Stimulated activated CD4-positive, alpha-beta T cell treated with anti-CD3 and anti-CD28 coated beads, Interleukin-4, amount 100 ng/mL, for 4 hours (primary cell): ENCODE results near the gene TP73.
A peak's percentile ranks its signal among the peaks of the same experiment; 100 is the strongest.

Experiments
- DNase-seq, 2 experiments: peaks; one replicate each; pipeline ENCODE4 v3.0.0-alpha.2; 2020

The TP73 gene

GRCh38 chr1:3634059-3634800, 18.1 kb upstream of the TP73 start:
- no peak for DNase-seq

DNA sequence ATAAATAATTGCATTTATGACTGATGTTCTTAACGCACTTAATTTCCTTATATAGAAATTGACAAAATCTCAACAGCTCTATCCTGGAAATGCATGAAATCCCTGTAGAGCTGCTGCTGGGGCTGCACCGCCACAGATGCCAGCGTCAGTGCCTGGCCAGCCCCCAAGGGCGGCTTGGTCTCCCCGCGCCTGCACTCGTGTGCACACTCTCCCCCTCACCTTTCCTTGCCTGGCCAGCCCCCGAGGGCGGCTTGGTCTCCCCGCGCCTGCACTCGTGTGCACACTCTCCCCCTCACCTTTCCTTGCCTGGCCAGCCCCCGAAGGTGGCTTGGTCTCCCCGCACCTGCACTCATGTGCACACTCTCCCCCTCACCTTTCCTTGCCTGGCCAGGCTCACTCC, 16.2 kb upstream of the TP73 start:
- no peak for DNase-seq

DNA sequence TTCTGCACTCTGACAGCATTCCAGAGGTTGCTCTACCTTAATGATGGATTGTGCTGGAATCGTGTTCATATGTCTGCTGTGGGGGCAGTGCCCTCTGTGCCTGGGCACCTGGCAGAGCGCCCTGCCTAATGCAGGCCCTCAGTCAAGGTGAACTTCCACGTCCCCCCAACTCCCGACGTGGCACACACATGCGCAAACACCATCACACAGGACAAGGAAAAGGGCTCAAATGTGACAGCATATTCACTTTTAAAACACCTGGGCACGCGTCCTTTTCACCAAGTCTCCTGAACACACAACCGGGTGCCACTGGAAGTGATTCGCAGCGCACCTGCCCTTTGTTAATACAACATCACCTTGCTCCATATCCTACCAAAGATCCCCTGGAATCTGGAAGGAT, 15.8 kb upstream of the TP73 start:
- DNase-seq: no peak

GRCh38 chr1:3638027-3638426, 14.3 kb upstream of the TP73 start:
- no peak for DNase-seq

GRCh38 chr1:3638676-3639075, 13.6 kb upstream of the TP73 start:
- no peak for DNase-seq

DNA sequence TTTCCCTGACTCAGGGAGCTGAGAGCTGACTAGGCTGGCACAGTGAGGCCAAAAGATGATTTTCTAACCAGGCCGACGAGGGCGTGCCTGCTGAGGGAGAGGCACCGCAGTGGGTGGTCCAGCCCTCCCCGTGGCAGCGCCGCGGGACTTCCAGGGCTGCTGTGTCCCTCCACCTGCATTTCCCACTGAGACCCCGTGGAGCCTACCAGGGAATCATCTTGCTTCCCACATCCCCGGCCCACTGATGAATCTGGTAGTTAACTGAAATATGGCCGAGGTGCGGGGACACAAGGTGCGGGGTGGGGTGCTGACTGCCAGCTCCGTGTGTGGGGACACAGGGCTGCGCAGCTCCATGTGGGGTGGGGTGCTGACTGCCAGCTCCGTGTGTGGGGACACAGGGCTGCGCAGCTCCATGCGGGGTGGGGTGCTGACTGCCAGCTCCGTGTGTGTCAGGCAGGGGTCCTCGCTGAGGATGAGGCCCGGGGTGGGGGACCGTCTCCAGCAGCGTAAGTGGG, 12.9 kb upstream of the TP73 start:
- DNase-seq: no peak

- no peak for DNase-seq
These were observed 12.0 kb upstream of the TP73 start for GRCh38 chr1:3640121-3640837.

DNA sequence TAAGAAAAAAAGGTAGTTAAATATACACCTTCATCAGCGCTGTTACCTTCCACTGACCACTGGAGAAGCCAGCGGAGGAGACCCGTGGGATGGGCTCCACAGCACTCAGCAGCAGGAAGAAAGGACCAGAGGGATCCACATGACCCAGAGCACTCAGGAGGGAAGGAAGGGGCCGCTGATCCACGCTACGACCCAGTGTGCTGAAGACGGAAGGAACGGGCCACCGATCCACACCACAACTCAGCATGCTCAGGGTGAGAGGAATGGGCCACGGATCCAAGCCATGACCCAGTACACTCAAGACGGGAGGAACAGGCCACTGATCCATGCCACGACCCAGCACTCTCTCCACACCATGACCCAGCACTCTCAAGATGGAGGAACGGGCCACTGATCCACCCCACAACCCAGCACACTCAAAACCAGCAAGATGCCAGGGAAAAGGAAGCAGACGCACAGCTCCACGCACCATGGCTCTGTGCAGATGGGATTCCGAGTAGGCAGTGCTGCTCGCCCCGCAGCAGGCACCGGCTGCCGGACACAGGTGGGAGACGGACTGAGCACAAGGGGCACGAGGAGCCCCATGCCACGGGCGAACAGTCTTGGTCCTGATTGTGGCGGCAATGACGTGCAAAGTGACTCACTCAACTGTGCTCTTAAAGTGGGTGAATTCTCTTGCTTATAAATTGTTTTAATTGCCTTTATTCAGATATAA, 11.1 kb upstream of the TP73 start:
- DNase-seq: no peak

DNA sequence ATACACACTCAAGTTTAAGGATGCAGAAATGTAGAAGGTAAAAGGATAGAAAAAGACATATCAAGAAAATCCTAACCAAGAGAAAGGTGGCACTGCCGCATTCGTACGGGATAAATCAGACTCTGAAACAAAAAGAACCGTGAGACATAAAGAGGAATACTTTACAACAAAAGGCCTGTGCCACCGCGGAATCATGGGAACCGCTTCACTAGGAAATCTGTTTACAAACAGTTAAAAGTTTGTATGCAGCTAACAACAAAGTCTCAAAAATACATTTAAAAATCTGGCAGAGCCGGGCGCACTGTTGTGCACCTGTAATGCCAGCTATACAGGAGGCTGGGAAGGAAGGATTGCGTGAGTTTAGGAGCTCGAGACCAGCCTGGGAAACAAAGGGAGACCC, 10.5 kb upstream of the TP73 start:
- no peak for DNase-seq

DNA sequence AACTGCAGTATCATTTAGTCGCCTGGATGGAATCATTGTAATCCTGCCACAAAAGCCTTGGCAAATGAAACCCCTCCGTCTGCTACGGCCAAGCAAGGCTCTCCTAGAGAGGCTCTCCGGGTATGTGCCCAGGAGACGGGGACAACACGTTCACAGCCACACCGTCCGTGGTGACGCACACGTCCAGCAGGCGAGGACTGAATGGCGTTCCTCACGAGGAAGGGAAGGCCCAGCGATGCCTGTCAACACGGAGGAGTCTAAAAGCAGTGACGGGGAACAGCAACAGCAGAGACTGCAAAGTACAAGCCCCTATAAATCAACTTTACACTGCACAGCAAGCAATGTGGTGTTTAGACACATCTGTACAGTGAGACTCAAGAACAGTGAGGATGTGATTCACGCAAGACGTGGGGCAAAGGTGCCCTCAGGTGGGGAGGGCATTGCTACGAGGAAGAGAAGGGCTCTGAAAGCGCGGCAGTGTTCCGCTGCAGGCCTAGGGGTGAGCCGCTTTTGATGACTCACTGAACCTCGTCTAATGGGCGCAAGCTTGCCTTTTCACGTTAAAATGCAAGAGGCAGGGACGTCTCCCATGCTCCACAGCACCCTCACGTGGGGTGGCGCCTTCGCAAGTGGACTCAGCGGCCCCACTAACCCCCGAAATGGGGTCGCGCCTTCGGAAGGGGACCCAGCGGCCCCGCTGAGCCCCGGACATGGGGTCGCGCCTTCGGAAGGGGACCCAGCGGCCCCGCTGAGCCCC, 9.2 kb upstream of the TP73 start:
- no peak for DNase-seq

DNA sequence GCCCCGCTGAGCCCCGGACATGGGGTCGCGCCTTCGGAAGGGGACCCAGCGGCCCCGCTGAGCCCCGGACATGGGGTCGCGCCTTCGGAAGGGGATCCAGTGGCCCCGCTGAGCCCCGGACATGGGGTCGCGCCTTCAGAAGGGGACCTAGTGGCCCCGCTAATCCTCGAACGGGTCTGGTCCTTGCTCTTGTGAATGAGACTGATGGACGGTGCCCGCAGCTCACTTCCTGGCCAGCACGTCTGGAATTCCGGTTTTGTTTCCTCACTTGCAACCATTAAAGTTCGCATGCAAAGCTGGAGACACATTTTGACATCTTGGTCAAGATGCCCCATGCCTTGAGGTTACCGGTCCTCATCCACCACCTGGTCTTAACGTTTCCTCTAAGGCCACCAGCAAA, 8.0 kb upstream of the TP73 start:
- no peak for DNase-seq

GRCh38 chr1:3645247-3645646, 7.1 kb upstream of the TP73 start:
- no peak for DNase-seq

GRCh38 chr1:3645666-3646355, 6.5 kb upstream of the TP73 start:
- no peak for DNase-seq

- DNase-seq: no peak
These were observed 5.7 kb upstream of the TP73 start for GRCh38 chr1:3646596-3646995.

DNA sequence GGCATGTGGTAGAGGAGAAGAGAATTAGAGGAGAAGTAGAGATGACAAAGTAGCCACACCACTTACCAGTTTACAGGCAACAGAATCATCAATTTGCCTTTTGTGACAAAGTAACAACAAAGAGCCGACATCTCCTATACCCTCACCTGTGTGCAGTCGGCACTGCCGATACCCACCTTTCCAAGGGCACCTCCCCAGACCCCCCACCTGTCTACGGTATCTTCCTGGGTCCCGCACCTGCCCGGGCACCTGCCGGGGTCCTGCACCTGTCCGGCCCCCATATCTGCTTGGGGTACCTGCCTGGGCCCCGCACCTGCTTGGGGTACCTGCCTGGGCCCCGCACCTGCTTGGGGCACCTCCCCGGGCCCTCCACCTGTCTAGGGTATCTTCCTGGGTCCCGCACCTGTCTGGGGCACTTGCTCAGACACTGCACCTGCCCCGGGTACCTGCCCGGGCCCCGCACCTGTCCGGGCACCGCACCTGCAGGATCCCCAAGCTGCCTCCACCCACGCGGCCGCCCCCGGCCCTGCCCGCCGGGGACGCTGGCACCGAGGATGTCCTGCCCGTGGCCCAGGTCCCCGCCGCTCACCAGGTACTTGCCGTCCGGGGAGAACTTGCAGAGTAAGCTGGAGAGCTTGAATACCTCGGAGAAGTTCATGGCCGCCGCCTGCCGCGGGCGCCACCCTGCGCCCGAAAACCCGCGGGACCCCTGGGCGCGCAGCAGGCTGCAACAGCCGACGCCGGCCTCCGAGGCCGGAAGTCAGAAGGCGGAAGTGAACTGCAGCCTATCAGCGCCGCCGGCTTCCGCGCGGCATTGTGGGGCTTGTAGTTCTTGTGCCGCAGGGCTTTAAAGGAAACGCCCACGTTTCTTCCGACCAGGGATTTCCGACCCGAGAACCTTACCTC, 2.7 kb upstream of the TP73 start, which contains the start of gene WRAP73:
WRAP73 (minus strand) TSS at position 762 of the 906 bp plus-strand sequence; CDS start at position 658, 104 bp downstream.
- DNase-seq: peak; percentile 86 to 92

DNA sequence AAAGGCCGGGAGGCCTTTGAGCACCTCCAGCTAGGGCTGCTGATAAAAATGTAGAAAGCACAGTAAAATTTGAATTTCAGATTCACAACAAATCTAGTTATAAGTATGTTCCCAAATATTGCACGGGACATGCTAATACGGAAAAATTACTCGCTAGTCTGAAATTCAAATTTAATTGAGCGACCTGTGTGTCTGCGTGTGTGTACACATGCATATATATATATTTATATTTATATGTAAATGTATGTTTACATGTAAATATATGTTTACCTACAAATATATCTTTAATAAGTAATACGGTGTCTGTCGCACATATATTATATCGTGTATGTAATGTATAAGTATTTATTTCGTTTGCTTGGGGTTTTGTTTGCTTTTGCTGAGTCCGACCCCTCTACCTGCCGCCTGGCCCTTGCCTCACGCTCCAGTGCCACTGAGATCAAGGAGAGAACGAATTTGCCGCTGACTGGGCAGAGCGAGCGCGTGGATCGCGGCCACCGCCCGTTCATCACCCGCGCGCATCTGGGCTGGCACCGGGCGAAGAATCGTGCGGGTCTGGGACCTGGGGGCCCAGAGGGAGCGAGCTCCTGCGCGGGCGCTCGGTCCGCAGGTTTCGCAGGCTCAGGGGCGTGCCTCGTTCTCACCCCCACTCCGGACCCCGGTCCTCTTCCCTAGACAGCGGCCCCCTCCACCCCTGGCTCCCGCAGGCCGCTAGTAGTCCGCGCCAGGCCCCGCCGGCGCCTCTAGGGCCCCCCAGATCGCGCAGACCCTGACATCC, 1.9 kb upstream of the TP73 start:
- no peak for DNase-seq

DNA sequence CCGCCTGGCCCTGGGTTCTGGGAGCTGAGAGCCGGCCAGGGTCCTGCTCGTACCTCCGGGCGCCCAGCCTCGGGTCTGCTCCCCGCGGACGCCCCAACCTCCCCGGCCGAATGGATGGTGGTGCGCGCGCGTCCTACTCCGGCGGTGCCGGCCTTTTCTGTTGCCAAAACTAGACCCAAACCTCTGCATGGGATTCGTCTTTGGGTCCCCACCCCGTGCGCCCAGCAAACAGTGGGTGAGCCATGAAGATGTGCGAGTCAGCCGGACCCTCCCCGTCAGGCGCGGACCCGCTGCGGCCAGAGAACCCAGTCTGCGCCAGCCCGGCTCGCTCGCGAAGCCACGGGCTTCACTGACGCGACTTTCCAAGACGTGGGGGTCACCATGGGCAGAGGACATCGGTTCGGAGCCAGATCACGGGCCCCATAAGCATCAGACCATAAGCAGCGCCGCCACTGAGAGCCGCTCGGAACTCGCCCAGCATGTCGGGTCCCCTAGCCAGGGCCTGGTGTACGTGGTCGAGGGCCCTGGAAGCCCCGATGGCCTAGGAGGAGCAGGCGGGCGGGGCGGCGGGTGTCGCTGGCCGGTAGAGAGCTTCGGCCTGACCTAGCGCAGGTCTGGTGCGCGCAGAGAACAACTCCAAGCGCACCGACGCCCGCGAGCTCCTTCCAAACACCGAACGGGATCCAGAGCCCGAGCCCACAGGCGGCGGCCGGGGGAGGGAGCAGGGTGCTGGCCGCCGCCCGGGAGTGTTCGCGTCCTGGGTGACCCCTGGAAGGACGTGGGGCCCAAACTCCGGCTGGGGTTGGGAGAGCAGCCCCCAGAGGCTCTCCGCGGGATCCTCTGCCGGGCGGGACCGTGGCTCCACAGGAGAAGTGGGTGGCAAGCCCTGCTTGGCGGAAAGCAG, 1.0 kb upstream of the TP73 start:
- peak in 1 of 2 experiments; percentile 6 for DNase-seq

DNA sequence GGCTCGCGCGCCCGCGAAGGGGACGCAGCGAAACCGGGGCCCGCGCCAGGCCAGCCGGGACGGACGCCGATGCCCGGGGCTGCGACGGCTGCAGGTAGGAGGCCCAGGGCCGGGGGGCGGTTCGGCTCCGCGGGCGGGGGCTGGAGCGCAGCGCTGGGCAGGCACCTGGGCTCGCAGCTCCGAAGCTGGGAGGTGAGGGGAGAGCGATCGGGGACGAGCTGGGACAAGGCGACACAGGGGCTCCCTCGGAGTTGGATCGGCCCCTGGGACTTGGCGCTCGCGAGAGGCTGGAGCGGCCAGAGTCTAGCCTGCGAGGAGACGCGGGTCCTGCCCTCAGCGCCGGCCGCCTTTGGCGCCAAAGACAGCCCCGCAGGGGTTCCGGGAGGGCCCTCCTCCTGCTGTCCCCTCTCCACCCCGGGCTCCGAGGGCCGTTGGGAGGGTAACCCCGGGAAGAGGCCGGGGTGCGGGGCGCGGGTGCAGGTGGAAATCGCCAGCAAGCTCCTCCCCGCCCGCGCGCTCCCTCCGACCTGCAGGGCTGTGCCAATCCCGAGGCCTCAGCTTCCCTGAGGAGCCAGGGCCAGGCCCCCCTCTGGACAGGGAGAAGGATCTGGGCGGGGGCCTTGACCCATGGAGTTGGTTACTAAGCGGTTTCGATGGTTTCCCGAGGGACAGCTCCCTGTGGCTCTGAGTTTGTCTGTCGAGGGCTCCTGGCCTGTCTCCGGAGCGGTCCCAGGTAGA, 401 bp downstream of the TP73 start:
- peak in 1 of 2 experiments; percentile 18 for DNase-seq

- no peak for DNase-seq
These were observed 936 bp downstream of the TP73 start for GRCh38 chr1:3653286-3653618.
